K562 (cell line): Measurements from ENCODE around the gene MCTS1. TPM values are rescaled to one million over a fixed set of nuclear protein-coding genes. Genes with fewer than 3 reads are reported as not detected.

Source experiments
- ADNP ChIP-seq: fragments of 200-800 bp; sonication (Bioruptor generic); IDR thresholded peaks from 2 replicates; pipeline ENCODE4 v1.6.1; 2016; ENCODE audit warnings: missing genetic modification characterization, missing compliant biosample characterization
- CHD7 ChIP-seq: fragments of 200-600 bp; sonication (generic); IDR thresholded peaks from one replicate; pipeline ENCODE4 v1.6.1; 2012; ENCODE audit warnings: mild to moderate bottlenecking, low read depth, low read length, inconsistent platforms
- DLX4 ChIP-seq: fragments of 250-450 bp; sonication (Bioruptor Pico); IDR thresholded peaks from 2 replicates; pipeline ENCODE4 v1.6.1; 2021; ENCODE audit warnings: mild to moderate bottlenecking
- EP300 ChIP-seq: IDR thresholded peaks from 2 replicates; pipeline ENCODE4 v1.6.1; 2012; ENCODE audit warnings: low read length, improper control_type of control experiment
- GTF2E2 ChIP-seq: fragments of 200-800 bp; sonication (Bioruptor generic); IDR thresholded peaks from 2 replicates; pipeline ENCODE4 v1.6.1; 2016; ENCODE audit warnings: missing genetic modification characterization, missing compliant biosample characterization
- HNRNPK ChIP-seq: fragments of 200-400 bp; formaldehyde crosslinking; IDR thresholded peaks from one replicate; pipeline ENCODE4 v1.6.1; 2018; ENCODE audit warnings: mild to moderate bottlenecking, low read depth, low read length; ENCODE audit not compliant: poor library complexity, severe bottlenecking
- KLF16 ChIP-seq: IDR thresholded peaks from 2 replicates; pipeline ENCODE4 v1.6.1; 2016; ENCODE audit warnings: antibody characterized with exemption
- MBD1 ChIP-seq: fragments of 250-450 bp; sonication (Bioruptor Pico); IDR thresholded peaks from 2 replicates; pipeline ENCODE4 v1.8.0; 2022; ENCODE audit warnings: inconsistent platforms
- RB1 ChIP-seq: fragments of 450-650 bp; IDR thresholded peaks from 2 replicates; pipeline ENCODE4 v1.6.1; 2017; ENCODE audit warnings: low read depth, mild to moderate bottlenecking
- TBL1XR1 ChIP-seq, 2 experiments: IDR thresholded peaks; 2 replicates each; pipeline ENCODE4 v1.6.1; 2012; ENCODE audit warnings: improper control_type of control experiment in 2 of 2, low read length in 2 of 2, mild to moderate bottlenecking in 1 of 2
- TFAP4 ChIP-seq: sonication (generic); formaldehyde crosslinking; IDR thresholded peaks from 2 replicates; pipeline ENCODE4 v1.8.0; 2022; ENCODE audit warnings: missing genetic modification reagents, mild to moderate bottlenecking, moderate library complexity, borderline replicate concordance
- ZBTB8A ChIP-seq: fragments of 450-650 bp; IDR thresholded peaks from 2 replicates; pipeline ENCODE4 v1.6.1; 2018; ENCODE audit warnings: mild to moderate bottlenecking, moderate library complexity; ENCODE audit not compliant: partially characterized antibody
- polyA plus RNA-seq, 8 experiments: library from polyadenylated mRNA; depleted of rRNA in 4 of 8; stranded (reverse) in 5 of 8; unstranded in 3 of 8; fragments of >200 nt; fragmentation: Nextera tagmentation in 2 of 8; fragmentation: Illumina TruSeq in 1 of 8; extraction: Ambion mirVana in 2 of 8; extraction: Trizol in 1 of 8; gene quantifications; 2 replicates each; pipeline versions ENCODE4 v1.2.1 to v1.2.3, GENCODE V29; 2011 to 2014; ENCODE audit warnings: inconsistent platforms in 1 of 8, missing spikeins in 1 of 8
- total RNA-seq, 7 experiments: library from RNA; depleted of rRNA in 6 of 7; stranded (reverse); fragments of >200 nt in 6 of 7; fragmentation: Illumina TruSeq in 2 of 7; extraction: Trizol in 2 of 7; gene quantifications; 2 replicates each; pipeline versions ENCODE4 v1.2.1 to v1.2.3, GENCODE V29; 2011 to 2021; ENCODE audit warnings: low replicate concordance in 1 of 7

Gene MCTS1
- total and polyA plus RNA-seq, 9 of the 15 experiments (the other 6 are each of a cell fraction or from before 2014, with no cell fraction given): 65.3 to 300 (median 152) TPM

- TF ChIP-seq MBD1 (CRISPR knock-in tag): no peak
- no peak; the same call in 1 of the 2 replicates for TF ChIP-seq RB1
- TF ChIP-seq ADNP (tag): no peak
- TF ChIP-seq EP300: peak; percentile 50
- TF ChIP-seq DLX4: no peak
- TF ChIP-seq TBL1XR1 (IDR thresholded peaks at IDR 0.05; ENCODE audit: low read length in 2 of 2): 0 out of 4 replicates have a peak, but pooled peaks of 1 of the 2 experiments have one; percentile 11
- TF ChIP-seq KLF16: peak; percentile 65; the same call in 1 of the 2 replicates
- TF ChIP-seq CHD7: no peak
- no peak for TF ChIP-seq TFAP4 (CRISPR knock-in tag)
- TF ChIP-seq ZBTB8A: no peak
- TF ChIP-seq GTF2E2 (tag): no peak; the same call in 1 of the 2 replicates
- TF ChIP-seq HNRNPK: no peak
Observed at GRCh38 chrX:120603707-120604360, at the start of gene MCTS1 (continued).
